Common myeloid progenitor, CD34-positive (primary cell): ENCODE results near the gene CR1L.
A peak's percentile ranks its signal among the peaks of the same experiment; 100 is the strongest.
"Not testable (repeated sequence)": the region's sequence is repeated elsewhere in the genome, so short reads cannot be mapped to it uniquely, and the experiment has no call there.

ENCODE experiments used
- CTCF ChIA-PET: fragments of 350-600 bp; sonication (Branson Sonifier 250); formaldehyde crosslinking; loops from one replicate; lab custom pipeline; 2021; ENCODE audit warnings: antibody characterized with exemption; lab: Charles Lee
- POLR2A ChIA-PET: fragments of 350-600 bp; sonication (Branson Sonifier 250); formaldehyde crosslinking; loops from one replicate; lab custom pipeline; 2021; ENCODE audit warnings: antibody characterized with exemption; lab: Charles Lee
- DNase-seq, 3 donors: peaks; one replicate each; pipeline versions ENCODE4 v3.0.0 to v3.0.0-alpha.2; 2013
- H3K27ac ChIP-seq, 2 experiments: 1 replicate in 1 of 2; 2 replicates in 1 of 2; pipeline ENCODE4 v1.7.0; 2013; ENCODE audit warnings: inconsistent platforms in 2 of 2, low read length in 2 of 2, mild to moderate bottlenecking in 2 of 2, low read depth in 1 of 2, moderate library complexity in 1 of 2; ENCODE audit not compliant: severe bottlenecking in 2 of 2, insufficient read depth in 1 of 2, poor library complexity in 1 of 2
- H3K27me3 ChIP-seq, 5 experiments: replicated peaks in 2 of 5; 1 replicate in 3 of 5; 2 replicates in 2 of 5; pipeline versions ENCODE4 v1.6.1 to v1.7.0; 2013; ENCODE audit warnings: low read length in 4 of 5, mild to moderate bottlenecking in 2 of 5, moderate library complexity in 2 of 5, inconsistent platforms in 1 of 5; ENCODE audit not compliant: insufficient read depth in 5 of 5, control insufficient read depth in 4 of 5
- H3K36me3 ChIP-seq, 4 experiments: 1 replicate in 2 of 4; 2 replicates in 2 of 4; pipeline versions ENCODE4 v1.6.1 to v1.7.0; 2013; ENCODE audit warnings: low read length in 3 of 4, control low read depth in 1 of 4, mild to moderate bottlenecking in 1 of 4; ENCODE audit not compliant: control insufficient read depth in 4 of 4, insufficient read depth in 4 of 4
- H3K4me1 ChIP-seq, 4 experiments: 1 replicate in 3 of 4; 2 replicates in 1 of 4; pipeline versions ENCODE4 v1.6.1 to v1.7.1; 2013; ENCODE audit warnings: low read length in 3 of 4, mild to moderate bottlenecking in 3 of 4, control low read depth in 1 of 4, inconsistent platforms in 1 of 4, moderate library complexity in 1 of 4; ENCODE audit not compliant: control insufficient read depth in 4 of 4, insufficient read depth in 4 of 4; ENCODE audit errors: control extremely low read depth in 1 of 4
- H3K4me3 ChIP-seq, 7 experiments: 1 replicate in 4 of 7; 2 replicates in 3 of 7; pipeline versions ENCODE4 v1.5.1 to v1.7.0; 2013; ENCODE audit warnings: mild to moderate bottlenecking in 7 of 7, low read length in 6 of 7, moderate library complexity in 6 of 7, inconsistent platforms in 2 of 7, low read depth in 2 of 7, control low read depth in 1 of 7; ENCODE audit not compliant: insufficient read depth in 4 of 7, control insufficient read depth in 1 of 7; ENCODE audit errors: extremely low read depth in 1 of 7
- H3K9me3 ChIP-seq, 5 experiments: 1 replicate in 4 of 5; 2 replicates in 1 of 5; pipeline versions ENCODE4 v1.6.1 to v1.7.1; 2013; ENCODE audit warnings: low read length in 4 of 5, mild to moderate bottlenecking in 2 of 5, inconsistent platforms in 1 of 5, low read depth in 1 of 5, moderate library complexity in 1 of 5; ENCODE audit not compliant: control insufficient read depth in 4 of 5, insufficient read depth in 2 of 5; ENCODE audit errors: control extremely low read depth in 1 of 5
- WGBS: methylation state at CpG from one replicate; pipeline ENCODE4 v1.1.5; 2013; ENCODE audit not compliant: insufficient coverage; 5-methylcytosine and 5-hydroxymethylcytosine counted together

Gene CR1L

DNA sequence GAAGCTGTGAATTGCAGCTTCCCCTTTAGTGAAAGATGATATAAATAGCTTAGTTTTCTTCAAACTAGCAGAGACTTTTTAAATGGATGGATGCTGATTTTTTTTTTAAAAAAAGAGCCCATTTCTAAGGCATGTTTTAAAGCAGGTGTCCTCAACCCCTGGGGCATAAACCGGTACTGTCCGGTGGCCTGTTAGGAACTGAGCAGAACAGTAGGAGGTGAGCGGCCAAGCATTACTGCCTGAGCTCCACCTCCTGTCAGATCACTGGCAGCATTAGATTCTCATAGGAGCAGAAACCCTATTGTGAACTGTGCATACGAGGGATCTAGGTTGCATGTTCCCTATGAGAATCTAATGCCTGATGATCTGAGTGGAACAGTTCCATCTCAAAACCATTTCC lies 31.2 kb downstream of the CR1L start:
- Histone ChIP-seq H3K4me1 (peaks cover 0 to under 1% (median 0%) of the 10 kb centered on the region in 4 experiments), H3K27me3 (peaks cover 0 to 3% (median 0%) of the 10 kb centered on the region in 5 experiments), H3K9me3 (no peaks in the 10 kb centered on the region), H3K36me3 (no peaks in the 10 kb centered on the region), H3K4me3 (no peak overlapping the region), H3K27ac (no peak overlapping the region)
- DNase-seq, result no peak
- ChIA-PET CTCF (interaction anchor here (0.6 to 1.3 kb wide), 5 partner anchors 22 to 121 kb away, joined by 3 read pairs; no protein-coding TSS in a partner anchor), POLR2A (interaction anchor here (0.7 kb wide), 1 partner anchor 62 kb away, joined by 3 read pairs; no protein-coding TSS in a partner anchor)
- WGBS, result 100% methylated on average over 3 of the region's 4 CpGs

DNA sequence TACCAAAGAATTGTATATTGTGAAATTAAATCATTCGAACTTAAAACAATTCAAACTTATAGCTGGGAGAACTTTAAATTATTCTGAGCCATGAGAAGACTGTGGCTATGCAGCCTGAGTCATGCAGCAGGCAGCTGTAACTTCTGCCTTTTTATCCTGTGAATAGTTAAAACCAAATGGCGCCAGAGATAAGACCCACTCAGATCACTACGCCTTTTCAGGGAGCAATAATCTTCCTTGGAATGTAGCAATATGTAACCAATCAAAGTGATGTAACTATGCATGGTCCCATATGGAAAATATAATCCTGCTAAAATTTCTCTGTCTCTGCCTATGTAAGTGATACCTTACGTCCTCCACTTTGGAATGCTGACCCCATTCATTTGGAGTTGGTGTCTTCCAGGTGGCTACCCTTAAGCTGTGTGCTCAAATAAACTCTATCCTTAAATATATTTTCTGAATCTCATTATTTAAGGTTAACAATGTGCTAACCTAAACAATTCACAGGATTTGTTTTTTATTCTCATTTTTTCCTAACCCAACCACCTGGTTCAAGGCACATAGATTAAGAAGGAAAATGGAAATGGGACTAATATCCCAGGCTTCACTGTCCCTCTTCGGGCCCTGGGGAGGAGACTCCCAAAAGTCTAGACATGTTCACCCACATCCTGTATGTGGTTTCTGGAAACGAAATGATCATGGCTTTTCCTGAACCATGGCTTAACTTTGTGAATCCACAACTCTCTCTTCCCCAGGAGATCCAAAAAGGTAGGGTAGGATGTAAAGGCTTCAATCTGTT lies 35.9 kb downstream of the CR1L start:
- H3K9me3 ChIP-seq, H3K4me1 ChIP-seq, POLR2A ChIA-PET, H3K27me3 ChIP-seq, H3K27ac ChIP-seq, H3K4me3 ChIP-seq, H3K36me3 ChIP-seq, CTCF ChIA-PET: not testable (repeated sequence)
- DNase-seq, result peak in 2 of 3 donors; percentile 51 to 68
- 100% methylated on average over 1 of the region's 6 CpGs for WGBS

DNA sequence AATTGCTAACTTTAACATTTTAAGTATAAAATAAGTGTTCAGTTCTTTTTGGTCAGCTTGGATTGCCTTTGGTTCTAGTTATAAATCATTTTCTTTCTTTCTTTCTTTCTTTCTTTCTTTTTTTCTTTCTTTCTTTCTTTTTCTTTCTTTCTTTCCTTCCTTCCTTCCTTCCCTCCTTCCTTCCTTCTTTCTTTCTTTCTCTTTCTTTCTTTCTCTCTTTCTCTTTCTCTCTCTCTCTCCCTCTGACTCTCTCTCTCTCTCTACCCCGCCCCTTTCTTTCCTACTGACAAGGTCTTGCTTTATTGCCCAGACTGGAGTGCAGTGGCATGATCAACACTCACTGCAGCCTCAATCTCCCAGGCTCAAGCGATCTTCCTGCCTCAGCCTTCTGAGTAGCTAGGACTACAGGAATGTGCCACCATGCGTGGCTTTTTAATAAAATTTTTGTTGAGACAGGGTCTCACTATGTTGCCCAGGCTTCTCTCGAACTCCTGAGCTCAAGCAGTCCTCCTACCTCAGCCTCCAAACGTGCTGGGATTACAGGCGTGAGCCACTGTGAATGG lies 38.0 kb downstream of the CR1L start:
- H3K4me1 ChIP-seq, H3K27ac ChIP-seq, POLR2A ChIA-PET, DNase-seq, H3K36me3 ChIP-seq, H3K4me3 ChIP-seq, H3K9me3 ChIP-seq, H3K27me3 ChIP-seq: not testable (repeated sequence)
- CTCF ChIA-PET, result interaction anchor here (0.9 to 1.1 kb wide), 3 partner anchors 10 to 103 kb away, joined by 3 read pairs; no protein-coding TSS in a partner anchor
- 98% methylated on average over 5 of the region's 6 CpGs for WGBS

DNA sequence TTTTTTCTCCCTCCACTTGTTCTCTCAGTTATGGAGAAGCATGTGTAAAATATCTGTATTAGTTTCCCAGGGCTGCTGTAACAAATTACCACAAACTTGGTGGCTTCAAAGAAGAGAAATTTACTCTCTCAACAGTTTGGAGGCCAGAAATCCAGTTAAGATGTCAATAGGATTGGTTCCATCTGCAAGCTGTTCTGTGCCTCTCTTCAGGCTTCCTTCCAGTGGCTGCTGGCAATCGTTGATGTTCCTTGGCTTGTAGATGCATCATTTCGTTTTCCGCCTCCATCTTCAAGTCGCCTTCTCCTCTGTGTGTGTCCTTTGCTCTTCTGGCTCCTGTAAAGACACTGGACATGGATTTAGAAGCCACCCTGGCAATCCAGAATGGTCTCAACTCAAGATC lies 45.6 kb downstream of the CR1L start:
- H3K4me1 ChIP-seq, H3K27ac ChIP-seq, H3K4me3 ChIP-seq, POLR2A ChIA-PET, DNase-seq, CTCF ChIA-PET, H3K27me3 ChIP-seq, H3K9me3 ChIP-seq, H3K36me3 ChIP-seq: not testable (repeated sequence)
- WGBS, result 100% methylated on average over 4 of the region's 4 CpGs

DNA sequence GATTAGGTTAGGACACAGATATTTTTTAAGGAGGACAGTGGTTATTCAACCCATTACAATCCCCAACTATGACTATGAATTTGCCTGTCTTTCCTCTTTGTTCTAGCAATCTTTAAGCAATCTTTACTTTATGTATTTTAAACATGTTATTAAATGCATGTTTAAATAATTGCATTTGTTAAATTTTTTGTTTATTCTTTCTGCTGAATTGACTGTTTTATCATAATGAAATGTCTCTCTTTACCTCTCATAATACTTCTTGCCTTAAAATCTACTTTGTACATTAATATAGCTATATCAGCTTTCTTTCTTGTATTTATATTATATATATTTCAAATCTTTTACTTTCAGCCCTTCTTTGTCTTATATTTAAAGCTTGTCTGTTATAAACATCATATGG lies 46.1 kb downstream of the CR1L start:
- Histone ChIP-seq H3K27ac (no peak overlapping the region), H3K4me1 (no peaks in the 10 kb centered on the region), H3K4me3 (no peak overlapping the region), H3K9me3 (no peaks in the 10 kb centered on the region), H3K27me3 (no peaks in the 10 kb centered on the region), H3K36me3 (no peaks in the 10 kb centered on the region)
- no peak for DNase-seq
- ChIA-PET POLR2A (no interaction called here), CTCF (interaction anchor here (1.2 kb wide), 1 partner anchor 113 kb away, joined by 3 read pairs; no protein-coding TSS in a partner anchor)

DNA sequence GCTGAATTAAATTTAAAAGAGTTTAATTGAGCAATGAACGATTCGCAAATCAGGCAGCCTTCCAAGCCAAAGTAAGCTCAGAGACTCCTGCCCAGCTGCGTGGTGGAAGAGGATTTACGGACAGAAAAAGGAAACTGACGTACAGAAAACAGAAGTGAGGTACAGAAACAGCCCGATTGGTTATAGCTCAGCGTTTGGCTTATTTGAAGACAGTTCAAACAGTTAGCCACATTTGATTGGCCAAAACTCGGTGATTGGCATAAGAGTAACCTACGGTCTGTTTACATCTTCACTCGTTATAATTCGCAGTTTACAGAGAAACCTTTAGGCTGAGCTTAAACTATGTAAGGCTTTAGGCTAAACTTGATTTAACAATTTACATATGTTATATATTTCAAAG lies 46.9 kb downstream of the CR1L start:
- 82% methylated on average over 7 of the region's 11 CpGs for WGBS
- no peak for DNase-seq
- Histone ChIP-seq H3K4me3 (no peak overlapping the region), H3K9me3 (no peaks in the 10 kb centered on the region), H3K27ac (no peak overlapping the region), H3K4me1 (no peaks in the 10 kb centered on the region), H3K27me3 (no peaks in the 10 kb centered on the region), H3K36me3 (no peaks in the 10 kb centered on the region)
- ChIA-PET POLR2A (no interaction called here), CTCF (interaction anchor here (1.2 kb wide), 1 partner anchor 113 kb away, joined by 3 read pairs; no protein-coding TSS in a partner anchor)

GRCh38 chr1:207692291-207692690 lies 47.4 kb downstream of the CR1L start:
- H3K27me3 ChIP-seq, H3K4me3 ChIP-seq, H3K9me3 ChIP-seq, H3K36me3 ChIP-seq, H3K27ac ChIP-seq, H3K4me1 ChIP-seq, POLR2A ChIA-PET: not testable (repeated sequence)
- CTCF ChIA-PET, result interaction anchor here (1.2 kb wide), 1 partner anchor 114 kb away, joined by 3 read pairs; no protein-coding TSS in a partner anchor
- WGBS, result 96% methylated on average over 6 of the region's 7 CpGs
- DNase-seq, result peak in 2 of 3 donors; percentile 43 to 72
